ENCODE measurements around the gene NDUFV1.

- no peak for TF ChIP-seq CTCF (conservative IDR thresholded peaks at IDR 0.05; ENCODE audit: low read depth, low read length)
- no peak for TF ChIP-seq CEBPB (IDR thresholded peaks at IDR 0.05; ENCODE audit: low read depth, low read length)
These were observed 20.0 kb upstream of the NDUFV1 start for GRCh38 chr11:67586568-67587250.
